Mucosa of rectum (tissue), 2 donors: ENCODE measurements around the gene HHLA2.

Source experiments
- H3K27ac ChIP-seq, 2 donors: one replicate each; pipeline ENCODE4 v1.7.0; 2013; ENCODE audit warnings: inconsistent platforms in 2 of 2, low read depth in 2 of 2, low read length in 2 of 2
- H3K27me3 ChIP-seq, 2 donors: one replicate each; pipeline ENCODE4 v1.7.0; 2013; ENCODE audit warnings: low read length in 2 of 2; ENCODE audit not compliant: control insufficient read depth in 2 of 2, insufficient read depth in 2 of 2
- H3K36me3 ChIP-seq, 2 donors: one replicate each; pipeline ENCODE4 v1.7.0; 2013; ENCODE audit warnings: low read length in 2 of 2; ENCODE audit not compliant: control insufficient read depth in 2 of 2, insufficient read depth in 2 of 2
- H3K4me1 ChIP-seq, 2 donors: one replicate each; pipeline ENCODE4 v1.7.0; 2013; ENCODE audit warnings: low read length in 2 of 2, mild to moderate bottlenecking in 1 of 2; ENCODE audit not compliant: control insufficient read depth in 2 of 2, insufficient read depth in 2 of 2
- H3K4me3 ChIP-seq, 2 donors: one replicate each; pipeline ENCODE4 v1.7.0; 2013; ENCODE audit warnings: low read length in 2 of 2
- H3K9ac ChIP-seq, 2 donors: one replicate each; pipeline ENCODE4 v1.7.0; 2013; ENCODE audit warnings: low read length in 2 of 2, low read depth in 1 of 2, mild to moderate bottlenecking in 1 of 2
- H3K9me3 ChIP-seq, 2 donors: one replicate each; pipeline ENCODE4 v1.7.0; 2013; ENCODE audit warnings: low read length in 2 of 2; ENCODE audit not compliant: control insufficient read depth in 2 of 2
- donor health status: healthy.
- donor health status: Normal muscosa, but diverticular disease.

HHLA2 gene

GRCh38 chr3:108403198-108403597, 106.8 kb downstream of the HHLA2 start:
- no peaks in the 10 kb centered on the region for H3K36me3 ChIP-seq
- H3K4me3 ChIP-seq = no peak overlapping the region
- H3K9ac ChIP-seq = no peak overlapping the region
- no peaks in the 10 kb centered on the region for H3K27me3 ChIP-seq
- H3K4me1 ChIP-seq = peaks cover 14 to 42% of the 10 kb centered on the region in 2 donors
- H3K27ac ChIP-seq = peak overlapping the region; percentile 71 to 73
- H3K9me3 ChIP-seq = no peaks in the 10 kb centered on the region

- no peaks in the 10 kb centered on the region for H3K9me3 ChIP-seq
- H3K27ac ChIP-seq = peak overlapping the region; percentile 71
- H3K4me1 ChIP-seq = peaks cover 20 to 48% of the 10 kb centered on the region in 2 donors
- no peaks in the 10 kb centered on the region for H3K36me3 ChIP-seq
- H3K9ac ChIP-seq = peak overlapping the region in 1 of 2 donors; percentile 15
- H3K4me3 ChIP-seq = no peak overlapping the region
- no peaks in the 10 kb centered on the region for H3K27me3 ChIP-seq
These were observed 107.5 kb downstream of the HHLA2 start for GRCh38 chr3:108403686-108404345.

DNA sequence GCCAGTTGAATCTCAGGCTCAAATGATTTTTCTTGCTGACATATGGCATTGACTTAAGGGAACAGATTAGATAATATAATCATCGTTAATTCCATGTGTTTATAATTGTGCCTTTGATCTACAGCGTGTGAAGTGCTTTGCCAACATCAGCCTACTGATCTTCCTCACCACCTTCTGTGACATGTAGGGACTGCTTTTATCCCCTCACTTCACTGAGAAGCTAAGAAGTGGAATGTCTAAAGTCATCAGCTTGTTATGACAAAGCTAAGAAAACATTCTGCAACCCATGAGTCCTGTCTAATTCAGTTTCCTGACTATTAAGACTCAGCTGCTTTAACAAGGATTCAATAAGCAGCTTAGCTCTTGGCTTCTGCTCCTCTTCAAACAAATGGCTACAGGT, 108.0 kb downstream of the HHLA2 start:
- H3K9ac ChIP-seq = no peak overlapping the region
- H3K4me1 ChIP-seq = peaks cover 22 to 52% of the 10 kb centered on the region in 2 donors
- H3K36me3 ChIP-seq = no peaks in the 10 kb centered on the region
- no peaks in the 10 kb centered on the region for H3K9me3 ChIP-seq
- no peaks in the 10 kb centered on the region for H3K27me3 ChIP-seq
- no peak overlapping the region for H3K4me3 ChIP-seq
- no peak overlapping the region for H3K27ac ChIP-seq

DNA sequence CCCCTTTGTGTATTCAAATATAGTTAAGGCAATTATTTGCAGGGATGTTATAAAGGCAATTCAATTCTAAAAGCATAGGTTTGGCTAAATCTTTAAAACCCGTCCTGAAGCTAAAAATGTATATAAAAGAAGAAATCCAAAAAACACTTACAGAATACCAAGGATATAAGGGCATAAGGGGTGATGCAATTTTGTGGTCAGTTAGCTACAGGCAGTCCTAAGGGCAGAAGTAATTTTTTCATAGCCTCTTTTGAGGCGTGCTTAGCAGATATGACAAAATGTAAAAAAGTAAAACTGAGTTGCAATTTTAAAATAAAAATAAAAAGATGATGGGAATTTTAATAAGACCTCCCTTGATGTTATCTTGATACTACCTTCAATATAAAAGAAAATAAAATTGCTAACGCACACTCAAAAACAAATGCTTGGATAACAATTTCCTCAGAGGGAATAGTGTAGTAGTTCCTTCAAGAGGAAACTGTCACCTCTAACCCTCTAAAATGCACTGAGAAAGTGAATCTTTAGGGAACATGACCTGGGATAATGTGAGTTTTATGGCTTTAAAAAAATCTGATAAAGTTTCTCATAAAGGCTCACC, 109.8 kb downstream of the HHLA2 start:
- Histone ChIP-seq H3K9me3 (no peaks in the 10 kb centered on the region), H3K36me3 (no peaks in the 10 kb centered on the region), H3K4me3 (peak overlapping the region in 1 of 2 donors; percentile 4), H3K27me3 (no peaks in the 10 kb centered on the region), H3K4me1 (peaks cover 22 to 55% of the 10 kb centered on the region in 2 donors), H3K27ac (peak overlapping the region; percentile 88 to 91), H3K9ac (peak overlapping the region in 1 of 2 donors; percentile 26)

DNA sequence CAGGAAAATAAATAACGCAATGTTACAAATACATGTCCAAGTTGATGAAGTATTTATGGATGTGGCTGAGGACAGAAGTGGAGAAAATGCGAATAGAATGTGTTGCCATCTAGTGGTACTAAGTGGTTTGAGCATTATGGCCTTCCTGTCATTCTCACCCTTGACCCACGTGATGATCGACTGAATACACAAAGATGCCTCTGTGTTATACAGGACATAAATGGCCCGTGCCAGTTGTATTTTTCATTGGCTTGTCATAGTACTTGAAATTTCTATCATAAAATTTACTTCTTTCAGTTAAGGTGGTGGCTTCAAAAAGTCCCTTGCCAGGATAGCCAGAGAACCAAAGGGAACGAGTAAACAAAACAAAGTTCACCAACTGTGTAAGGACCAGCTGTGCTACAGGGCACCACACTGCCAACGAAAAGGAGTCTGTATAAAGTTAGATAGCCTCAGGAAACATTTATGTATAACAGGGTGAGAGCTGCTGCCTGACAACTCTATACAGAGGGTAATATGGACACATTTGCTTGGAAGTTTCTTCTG, 110.4 kb downstream of the HHLA2 start:
- H3K9me3 ChIP-seq = no peaks in the 10 kb centered on the region
- no peaks in the 10 kb centered on the region for H3K27me3 ChIP-seq
- no peaks in the 10 kb centered on the region for H3K36me3 ChIP-seq
- H3K4me1 ChIP-seq = peaks cover 22 to 55% of the 10 kb centered on the region in 2 donors
- H3K27ac ChIP-seq = peak overlapping the region; percentile 88 to 91
- H3K4me3 ChIP-seq = peak overlapping the region; percentile 44 to 55
- H3K9ac ChIP-seq = peak overlapping the region; percentile 43 to 57

GRCh38 chr3:108407886-108408285, 111.5 kb downstream of the HHLA2 start:
- Histone ChIP-seq H3K27me3 (no peaks in the 10 kb centered on the region), H3K4me3 (peak overlapping the region in 1 of 2 donors; percentile 55), H3K4me1 (peaks cover 19 to 54% of the 10 kb centered on the region in 2 donors), H3K9me3 (no peaks in the 10 kb centered on the region), H3K27ac (peak overlapping the region; percentile 88 to 91), H3K9ac (peak overlapping the region; percentile 43 to 57), H3K36me3 (no peaks in the 10 kb centered on the region)

DNA sequence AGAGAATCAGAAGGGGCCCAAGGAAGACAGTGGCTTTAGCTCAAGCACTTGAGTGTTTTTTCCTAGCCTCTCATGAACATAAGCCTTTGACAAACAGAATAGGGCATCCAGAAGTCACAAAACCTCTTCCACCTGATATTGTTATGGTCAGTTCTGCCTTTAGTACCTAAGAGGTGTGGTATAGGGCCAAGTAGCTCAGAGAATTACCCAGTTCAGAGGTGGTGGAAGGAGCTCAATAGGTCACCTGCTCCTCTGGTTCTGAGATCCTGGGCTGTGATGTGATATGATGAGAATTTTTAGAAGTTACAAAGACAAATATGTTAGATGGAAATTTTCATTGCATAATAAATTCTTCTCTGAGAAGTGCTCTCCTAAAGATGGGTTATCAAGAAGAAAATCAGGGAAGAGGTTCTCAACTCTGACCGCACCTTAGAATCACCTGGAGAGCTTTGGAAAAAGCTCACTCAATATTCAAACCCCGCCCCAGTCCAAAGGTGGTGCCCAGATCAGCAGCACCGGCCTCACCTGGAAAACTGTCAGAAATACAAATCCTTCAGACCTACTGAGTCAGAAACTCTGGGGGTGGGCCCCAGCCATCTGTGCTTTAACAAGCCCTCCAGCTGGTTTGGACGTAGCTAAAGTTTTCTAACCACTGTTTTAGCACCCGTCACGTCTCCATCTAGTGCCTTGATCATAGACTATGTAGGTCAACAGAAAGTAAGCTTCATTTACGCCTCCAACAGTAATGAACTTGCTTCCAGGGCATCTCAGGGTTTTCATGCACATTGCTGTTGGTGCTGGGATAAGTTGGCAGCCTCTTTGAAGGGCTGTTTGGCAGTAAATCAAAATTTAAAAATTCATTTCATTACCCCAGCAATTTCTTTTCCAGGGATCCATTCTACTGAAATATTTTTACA, 112.8 kb downstream of the HHLA2 start:
- H3K27ac ChIP-seq = peak overlapping the region; percentile 88 to 91
- no peaks in the 10 kb centered on the region for H3K9me3 ChIP-seq
- peak overlapping the region; percentile 2 to 19 for H3K4me3 ChIP-seq
- H3K4me1 ChIP-seq = peaks cover 19 to 43% of the 10 kb centered on the region in 2 donors
- H3K36me3 ChIP-seq = no peaks in the 10 kb centered on the region
- H3K9ac ChIP-seq = no peak overlapping the region
- H3K27me3 ChIP-seq = no peaks in the 10 kb centered on the region

- Histone ChIP-seq H3K9me3 (no peaks in the 10 kb centered on the region), H3K4me1 (peaks cover 17 to 36% of the 10 kb centered on the region in 2 donors), H3K9ac (no peak overlapping the region), H3K4me3 (no peak overlapping the region), H3K27me3 (no peaks in the 10 kb centered on the region), H3K27ac (peak overlapping the region; percentile 88 to 91), H3K36me3 (no peaks in the 10 kb centered on the region)
These were observed 113.4 kb downstream of the HHLA2 start for GRCh38 chr3:108409800-108410178.

DNA sequence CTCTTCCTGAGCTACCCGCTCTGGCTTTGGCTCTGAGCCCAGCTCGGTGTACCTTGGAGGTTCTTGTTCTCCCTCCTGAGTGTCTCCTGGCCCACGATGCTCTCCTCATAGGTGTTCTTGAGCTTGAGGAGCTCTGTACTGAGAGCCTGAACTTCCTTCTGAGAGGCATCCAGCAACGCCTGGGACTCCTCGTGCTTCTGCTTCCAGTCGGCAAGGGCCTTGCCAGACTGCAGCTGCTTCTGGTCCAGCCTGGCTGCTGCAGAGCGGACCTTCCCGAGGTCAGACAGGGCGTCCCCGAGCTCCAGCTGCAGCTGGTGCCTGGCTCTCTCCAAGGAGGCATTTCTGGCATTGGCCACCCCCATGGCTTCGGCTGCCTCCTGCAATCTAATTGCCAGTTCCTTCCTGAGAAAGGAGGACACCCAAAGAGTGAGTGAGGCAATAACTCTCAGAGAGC, 114.2 kb downstream of the HHLA2 start:
- H3K36me3 ChIP-seq = no peaks in the 10 kb centered on the region
- H3K27ac ChIP-seq = no peak overlapping the region
- H3K9ac ChIP-seq = no peak overlapping the region
- H3K4me3 ChIP-seq = no peak overlapping the region
- H3K4me1 ChIP-seq = peaks cover 17 to 33% of the 10 kb centered on the region in 2 donors
- no peaks in the 10 kb centered on the region for H3K27me3 ChIP-seq
- no peaks in the 10 kb centered on the region for H3K9me3 ChIP-seq
